ENCODE measurements around the gene CAMK1.

Gene CAMK1

GRCh38 chr3:9770276-9770812 is 597 bp upstream of the CAMK1 start:
- DNase-seq: no peak

GRCh38 chr3:9769012-9769411 is 735 bp downstream of the CAMK1 start:
- DNase-seq: no peak

- DNase-seq: no peak
Observed at GRCh38 chr3:9768141-9768775, 1.5 kb downstream of the CAMK1 start.

GRCh38 chr3:9767418-9767817 is 2.3 kb downstream of the CAMK1 start:
- no peak for DNase-seq

GRCh38 chr3:9765865-9766264 is 3.9 kb downstream of the CAMK1 start:
- no peak for DNase-seq

- no peak for DNase-seq
Observed at GRCh38 chr3:9762871-9763270, 6.9 kb downstream of the CAMK1 start.

GRCh38 chr3:9761919-9762318 is 7.8 kb downstream of the CAMK1 start:
- no peak for DNase-seq

- DNase-seq: no peak
Observed at GRCh38 chr3:9760779-9761505, 8.8 kb downstream of the CAMK1 start.

- no peak for DNase-seq
Observed at GRCh38 chr3:9757427-9757826, 12.3 kb downstream of the CAMK1 start.

GRCh38 chr3:9754678-9755077 is 15.1 kb downstream of the CAMK1 start:
- DNase-seq: no peak

- no peak for DNase-seq
Observed at GRCh38 chr3:9750556-9751411, 19.0 kb downstream of the CAMK1 start.

GRCh38 chr3:9749645-9750555 is 19.8 kb downstream of the CAMK1 start, which contains the start of gene OGG1:
TSS of gene OGG1 (plus strand) at chr3:9749952. CDS start at chr3:9750287, 335 bp downstream.
- peak; percentile 83 for DNase-seq

GRCh38 chr3:9749296-9749644 is 20.5 kb downstream of the CAMK1 start:
- DNase-seq: no peak

GRCh38 chr3:9748031-9748430 is 21.7 kb downstream of the CAMK1 start:
- DNase-seq: no peak

- no peak for DNase-seq
Observed at GRCh38 chr3:9747267-9747666, 22.5 kb downstream of the CAMK1 start.

- DNase-seq: no peak
Observed at GRCh38 chr3:9746330-9746729, 23.4 kb downstream of the CAMK1 start.

GRCh38 chr3:9745521-9745920 is 24.2 kb downstream of the CAMK1 start:
- DNase-seq: no peak

GRCh38 chr3:9744162-9744561 is 25.6 kb downstream of the CAMK1 start:
- no peak for DNase-seq

- DNase-seq: no peak
Observed at GRCh38 chr3:9743548-9743947, 26.2 kb downstream of the CAMK1 start.

GRCh38 chr3:9742560-9742959 is 27.2 kb downstream of the CAMK1 start:
- DNase-seq: no peak

GRCh38 chr3:9739181-9739580 is 30.6 kb downstream of the CAMK1 start:
- no peak for DNase-seq

- DNase-seq: no peak
Observed at GRCh38 chr3:9736831-9737230, 32.9 kb downstream of the CAMK1 start.

- no peak for DNase-seq
Observed at GRCh38 chr3:9732740-9733115, 37.0 kb downstream of the CAMK1 start.

Data from DMS79 treated with DMSO at 0.1 percent for 48 hours (cell line).